HFFc6 (cell line): ENCODE data around the gene HMCN1. TPM values are rescaled to one million over a fixed set of nuclear protein-coding genes. Genes with fewer than 3 reads are reported as not detected.

ENCODE experiments used
- DNase-seq: peaks from one replicate; pipeline ENCODE4 v3.0.0-alpha.2; 2018
- H3K27ac Mint-ChIP-seq: 2 replicates; pipeline ENCODE4 v1.8.0; 2020; ENCODE audit warnings: mild to moderate bottlenecking, mixed read lengths
- H3K27me3 Mint-ChIP-seq: 2 replicates; pipeline ENCODE4 v1.8.0; 2021; ENCODE audit warnings: mild to moderate bottlenecking, moderate library complexity, mixed read lengths; ENCODE audit not compliant: insufficient read depth
- H3K36me3 Mint-ChIP-seq: 2 replicates; pipeline ENCODE4 v1.8.0; 2021; ENCODE audit warnings: low read depth, mixed read lengths
- H3K4me1 Mint-ChIP-seq: 2 replicates; pipeline ENCODE4 v1.8.0; 2020; ENCODE audit warnings: low read depth, mixed read lengths
- H3K4me3 Mint-ChIP-seq: 2 replicates; pipeline ENCODE4 v1.8.0; 2020; ENCODE audit warnings: mild to moderate bottlenecking, moderate library complexity, mixed read lengths
- H3K9me3 Mint-ChIP-seq: 2 replicates; pipeline ENCODE4 v1.8.0; 2020; ENCODE audit warnings: mild to moderate bottlenecking, mixed read lengths
- CTCF ChIP-seq: fragments of 200-600 bp; sonication (generic); IDR thresholded peaks from 2 replicates; pipeline ENCODE4 v1.5.0; 2021; ENCODE audit warnings: antibody characterized with exemption, mild to moderate bottlenecking
- total RNA-seq, 6 experiments: library from RNA; stranded (reverse); fragmentation: NEBNext Ultra II Directional; extraction: Animal tissue kit (Norgen Biotek cat#: 25700); gene quantifications; 2 replicates in 1 of 6; 3 replicates in 5 of 6; pipeline ENCODE4 v1.2.3, GENCODE V29; 2021

HMCN1 gene
- total RNA-seq, 6 experiments from 2014 or later: 1.2 to 1.8 (median 1.5) TPM

- Mint-ChIP-seq H3K27ac (no peak overlapping the region), H3K4me1 (peaks cover 14% of the 10 kb centered on the region; the same call in 1 of the 2 replicates), H3K36me3 (no peaks in the 10 kb centered on the region), H3K9me3 (no peaks in the 10 kb centered on the region), H3K4me3 (no peak overlapping the region), H3K27me3 (no peaks in the 10 kb centered on the region)
- DNase-seq: no peak
- TF ChIP-seq CTCF: no peak
Measured at GRCh38 chr1:185911978-185912377, 177.8 kb downstream of the HMCN1 start.

DNA sequence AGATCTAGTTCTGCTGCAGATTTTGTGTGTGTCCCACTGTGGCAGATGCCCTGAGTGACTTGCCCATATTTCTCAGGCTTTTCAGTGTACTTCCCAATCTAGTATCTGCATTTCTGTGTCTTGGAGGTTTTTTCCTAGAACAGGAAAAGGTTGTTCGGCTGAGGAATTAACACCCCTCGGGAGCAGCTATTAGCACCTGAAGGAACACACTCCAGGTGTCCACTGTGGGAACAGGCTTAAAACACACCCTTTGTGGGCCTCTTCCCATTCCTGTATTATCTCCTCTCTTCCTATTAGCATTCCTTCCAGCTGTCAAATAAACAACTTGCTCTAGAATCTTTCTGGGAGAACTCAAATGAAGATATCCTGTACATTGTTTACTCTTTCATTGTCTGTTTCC lies 178.3 kb downstream of the HMCN1 start:
- Mint-ChIP-seq H3K36me3 (no peaks in the 10 kb centered on the region), H3K4me1 (peaks cover 14% of the 10 kb centered on the region; the same call in 1 of the 2 replicates), H3K27ac (no peak overlapping the region), H3K27me3 (no peaks in the 10 kb centered on the region), H3K9me3 (no peaks in the 10 kb centered on the region), H3K4me3 (no peak overlapping the region)
- no peak for DNase-seq
- no peak for TF ChIP-seq CTCF

- Mint-ChIP-seq H3K27ac (no peak overlapping the region), H3K27me3 (peaks cover 1% of the 10 kb centered on the region; the same call in 1 of the 2 replicates), H3K4me3 (no peak overlapping the region), H3K36me3 (no peaks in the 10 kb centered on the region), H3K4me1 (peaks cover 14% of the 10 kb centered on the region; the same call in 1 of the 2 replicates), H3K9me3 (no peaks in the 10 kb centered on the region)
- DNase-seq: no peak
- no peak for TF ChIP-seq CTCF
Measured at GRCh38 chr1:185914089-185914488, 179.9 kb downstream of the HMCN1 start.

GRCh38 chr1:185916861-185917260 lies 182.7 kb downstream of the HMCN1 start:
- no peak overlapping the region for H3K4me3 Mint-ChIP-seq
- TF ChIP-seq CTCF: no peak
- H3K9me3 Mint-ChIP-seq: no peaks in the 10 kb centered on the region
- no peak for DNase-seq
- peaks cover 4% of the 10 kb centered on the region; the same call in 1 of the 2 replicates for H3K27me3 Mint-ChIP-seq
- no peaks in the 10 kb centered on the region for H3K36me3 Mint-ChIP-seq
- no peak overlapping the region for H3K27ac Mint-ChIP-seq
- H3K4me1 Mint-ChIP-seq: peaks cover 14% of the 10 kb centered on the region; the same call in 1 of the 2 replicates

DNA sequence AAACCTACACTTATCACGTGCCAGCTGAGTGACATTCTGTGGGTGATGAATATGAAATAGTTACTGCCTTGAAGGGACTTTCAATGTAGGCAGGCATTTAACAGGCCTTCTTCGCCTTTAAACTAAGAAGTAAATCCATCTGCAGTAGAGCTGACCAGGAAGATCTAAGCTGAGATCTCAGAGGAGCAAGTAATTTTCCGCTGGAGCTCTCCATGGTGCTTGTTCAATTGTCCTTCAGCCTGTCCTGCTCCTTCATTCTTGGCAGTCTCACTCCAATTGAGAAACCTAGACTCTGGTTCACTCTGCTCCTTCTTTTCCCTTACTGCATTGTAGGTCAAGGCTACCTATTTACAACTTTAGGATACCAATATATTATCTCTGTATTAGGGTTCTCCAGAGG lies 183.5 kb downstream of the HMCN1 start:
- Mint-ChIP-seq H3K27me3 (peaks cover 4% of the 10 kb centered on the region; the same call in 1 of the 2 replicates), H3K9me3 (no peaks in the 10 kb centered on the region), H3K36me3 (no peaks in the 10 kb centered on the region), H3K4me1 (peaks cover 14% of the 10 kb centered on the region; the same call in 1 of the 2 replicates), H3K4me3 (no peak overlapping the region), H3K27ac (no peak overlapping the region)
- DNase-seq: peak; percentile 53
- no peak for TF ChIP-seq CTCF

GRCh38 chr1:185920602-185921001 lies 186.4 kb downstream of the HMCN1 start:
- H3K9me3 Mint-ChIP-seq: no peaks in the 10 kb centered on the region
- H3K36me3 Mint-ChIP-seq: no peaks in the 10 kb centered on the region

More at GRCh38 chr1:185920602-185921001, 186.4 kb downstream of the HMCN1 start:
- Mint-ChIP-seq H3K4me3 (no peak overlapping the region), H3K4me1 (no peaks in the 10 kb centered on the region), H3K27me3 (peaks cover 4% of the 10 kb centered on the region; the same call in 1 of the 2 replicates), H3K27ac (no peak overlapping the region)
- TF ChIP-seq CTCF: no peak
- DNase-seq: no peak
